Measurements from ENCODE around the gene HCN4. TPM values are rescaled to one million over a fixed set of nuclear protein-coding genes. Genes with fewer than 3 reads are reported as not detected.

Gene HCN4
- total RNA-seq, 1 donor, result not detected

- no peak overlapping the region for H3K4me3 ChIP-seq (ENCODE audit: low read depth, low read length)
These were observed 19.6 kb upstream of the HCN4 start for GRCh38 chr15:73388256-73388781.

GRCh38 chr15:73387507-73388255 lies 18.9 kb upstream of the HCN4 start:
- DNase-seq (ENCODE audit: low read depth), result peak; percentile 38
- no peak overlapping the region for H3K4me3 ChIP-seq (ENCODE audit: low read depth, low read length)
- no peak for TF ChIP-seq CTCF (IDR thresholded peaks at IDR 0.05; ENCODE audit: insufficient read depth, low read length)

More at GRCh38 chr15:73388256-73388781, 19.6 kb upstream of the HCN4 start:
- TF ChIP-seq CTCF (IDR thresholded peaks at IDR 0.05; ENCODE audit: insufficient read depth, low read length), result no peak
- peak; percentile 71 for DNase-seq (ENCODE audit: low read depth)

GRCh38 chr15:73386886-73387506 lies 18.2 kb upstream of the HCN4 start:
- H3K4me3 ChIP-seq (ENCODE audit: low read depth, low read length), result no peak overlapping the region
- TF ChIP-seq CTCF (IDR thresholded peaks at IDR 0.05; ENCODE audit: insufficient read depth, low read length), result no peak
- no peak for DNase-seq (ENCODE audit: low read depth)

- H3K4me3 ChIP-seq (ENCODE audit: low read depth, low read length), result no peak overlapping the region
- no peak for TF ChIP-seq CTCF (IDR thresholded peaks at IDR 0.05; ENCODE audit: insufficient read depth, low read length)
- no peak for DNase-seq (ENCODE audit: low read depth)
These were observed 17.5 kb upstream of the HCN4 start for GRCh38 chr15:73386238-73386637.

GRCh38 chr15:73385205-73385604 lies 16.4 kb upstream of the HCN4 start:
- no peak for TF ChIP-seq CTCF (IDR thresholded peaks at IDR 0.05; ENCODE audit: insufficient read depth, low read length)
- H3K4me3 ChIP-seq (ENCODE audit: low read depth, low read length), result no peak overlapping the region
- no peak for DNase-seq (ENCODE audit: low read depth)

- no peak for DNase-seq (ENCODE audit: low read depth)
- no peak overlapping the region for H3K4me3 ChIP-seq (ENCODE audit: low read depth, low read length)
- TF ChIP-seq CTCF (IDR thresholded peaks at IDR 0.05; ENCODE audit: insufficient read depth, low read length), result no peak
These were observed 14.8 kb upstream of the HCN4 start for GRCh38 chr15:73383310-73384189.
